ENCODE results near the gene EIF2B4.
A peak's percentile ranks its signal among the peaks of the same experiment; 100 is the strongest.
"Not testable (repeated sequence)": the region's sequence is repeated elsewhere in the genome, so short reads cannot be mapped to it uniquely, and the experiment has no call there.

The EIF2B4 gene

GRCh38 chr2:27377618-27378095 lies 7.5 kb upstream of the EIF2B4 start:
- DNase-seq = no peak

DNA sequence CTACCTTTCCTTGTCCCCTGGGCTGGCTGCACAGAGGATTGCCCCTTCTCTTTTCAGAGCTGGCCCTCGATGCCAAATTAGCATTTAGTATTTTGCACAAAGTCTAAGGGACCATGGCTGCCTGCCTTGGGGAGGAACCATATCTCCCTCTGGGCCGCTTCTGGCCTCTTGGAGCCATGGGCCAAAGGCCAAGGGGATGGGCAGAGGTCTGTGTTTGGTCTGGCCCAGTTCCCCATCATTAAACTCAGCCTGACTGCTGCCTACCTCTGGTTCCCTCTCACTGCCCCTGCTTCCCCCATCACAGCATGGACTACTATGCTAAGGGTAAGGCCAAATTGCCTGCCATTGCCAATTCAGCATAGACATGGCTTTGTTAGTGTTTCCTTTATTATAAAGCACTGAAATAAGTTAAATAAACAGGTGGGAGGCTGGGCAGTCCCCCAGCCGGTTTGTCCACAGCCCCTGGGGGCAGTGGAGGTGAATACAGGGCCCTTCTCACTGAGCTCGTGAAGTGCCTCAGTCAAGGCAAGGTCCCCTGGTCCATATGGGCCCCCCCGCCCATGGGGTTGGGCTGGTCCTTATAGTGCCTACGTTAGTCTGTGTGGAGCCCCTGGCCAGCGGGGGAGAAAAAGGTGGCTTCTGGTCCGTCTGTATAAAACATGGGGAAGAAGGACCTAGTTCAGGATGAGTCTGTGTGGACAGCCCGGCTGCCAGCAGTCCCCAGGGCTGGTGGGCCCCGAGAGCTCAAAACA lies 6.9 kb upstream of the EIF2B4 start:
- DNase-seq = no peak

GRCh38 chr2:27376151-27376865 lies 6.2 kb upstream of the EIF2B4 start:
- no peak for DNase-seq

DNA sequence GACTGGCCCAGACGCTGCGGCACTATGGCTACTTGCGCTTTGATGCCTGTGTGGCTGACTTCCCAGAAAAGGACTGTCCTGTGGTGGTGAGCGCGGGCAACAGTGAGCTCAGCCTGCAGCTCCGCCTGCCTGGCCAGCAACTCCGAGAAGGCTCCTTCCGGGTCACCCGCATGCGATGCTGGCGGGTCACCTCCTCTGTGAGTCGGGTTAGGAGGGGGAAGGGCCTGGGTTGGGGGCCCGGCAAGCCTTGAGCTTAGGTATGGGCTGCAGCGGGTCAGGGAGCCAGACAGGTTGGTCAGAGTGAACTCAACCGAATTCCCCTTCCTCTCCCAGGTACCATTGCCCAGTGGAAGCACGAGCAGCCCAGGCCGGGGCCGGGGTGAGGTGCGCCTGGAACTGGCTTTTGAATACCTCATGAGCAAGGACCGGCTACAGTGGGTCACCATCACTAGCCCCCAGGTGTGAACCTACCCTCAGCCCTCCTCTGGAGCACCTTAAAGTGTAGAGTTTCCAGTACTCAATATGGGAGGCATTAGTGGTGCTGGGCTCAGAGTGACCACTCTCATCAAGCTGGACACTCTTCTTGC lies 5.5 kb upstream of the EIF2B4 start:
- no peak for DNase-seq

- no peak for DNase-seq
These were observed 3.4 kb upstream of the EIF2B4 start for GRCh38 chr2:27373567-27373966.

DNA sequence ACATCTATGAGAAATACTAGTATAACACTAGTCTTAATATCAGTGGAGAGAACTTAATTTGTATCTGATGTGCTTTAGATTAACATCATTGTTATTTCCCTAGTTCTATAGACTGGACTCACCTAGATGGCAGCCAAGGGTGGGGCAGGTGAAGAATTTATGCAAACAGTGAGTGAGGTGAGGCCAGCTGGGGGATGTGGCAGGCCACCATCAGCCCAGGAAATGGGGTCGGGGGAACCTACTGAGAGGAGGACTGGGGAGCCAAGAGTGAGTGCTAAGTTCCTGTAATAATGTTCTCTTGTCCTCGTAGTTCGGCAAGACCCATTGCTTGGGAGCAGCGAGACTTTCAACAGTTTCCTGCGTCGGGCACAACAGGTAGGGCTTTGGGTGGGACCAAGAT lies 2.8 kb upstream of the EIF2B4 start:
- DNase-seq = no peak

DNA sequence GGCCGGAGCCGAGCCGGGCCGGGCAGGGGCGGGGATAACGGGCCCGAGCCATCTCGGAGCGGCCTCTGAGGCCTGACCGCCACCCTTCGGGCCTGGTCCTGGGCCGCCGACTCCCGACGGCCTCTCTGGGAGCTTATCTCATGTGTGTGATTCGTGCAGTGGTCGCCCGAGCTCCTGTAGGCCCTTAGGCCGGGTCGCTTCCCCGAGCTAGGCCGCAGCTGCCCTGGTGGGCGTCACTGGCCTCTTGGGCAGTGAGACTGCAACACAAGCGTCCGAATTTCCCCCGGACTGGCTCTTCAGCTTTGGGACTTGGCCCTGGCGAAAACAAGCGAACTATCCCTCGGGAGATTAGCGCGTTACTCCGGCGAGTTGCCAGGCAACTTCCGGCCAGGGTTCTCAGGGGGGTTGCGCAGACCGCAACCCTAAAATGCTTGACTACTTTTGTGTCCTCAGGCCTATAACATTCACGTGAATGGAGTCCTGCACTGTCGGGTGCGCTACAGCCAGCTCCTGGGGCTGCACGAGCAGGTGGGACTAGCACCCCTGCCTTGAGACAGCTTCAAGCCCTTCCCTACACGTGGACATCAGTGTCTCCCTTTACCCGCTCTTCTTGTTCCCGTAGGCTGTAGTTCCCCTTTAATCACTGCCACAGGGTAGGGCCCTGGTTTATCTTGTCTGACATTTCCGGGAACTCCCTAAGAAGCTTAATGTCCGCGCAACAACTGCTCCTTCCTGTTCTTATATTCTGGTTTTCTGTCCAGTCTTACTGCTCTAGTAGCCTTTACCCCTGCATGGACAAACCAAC lies 880 bp upstream of the EIF2B4 start:
- DNase-seq = no peak

DNA sequence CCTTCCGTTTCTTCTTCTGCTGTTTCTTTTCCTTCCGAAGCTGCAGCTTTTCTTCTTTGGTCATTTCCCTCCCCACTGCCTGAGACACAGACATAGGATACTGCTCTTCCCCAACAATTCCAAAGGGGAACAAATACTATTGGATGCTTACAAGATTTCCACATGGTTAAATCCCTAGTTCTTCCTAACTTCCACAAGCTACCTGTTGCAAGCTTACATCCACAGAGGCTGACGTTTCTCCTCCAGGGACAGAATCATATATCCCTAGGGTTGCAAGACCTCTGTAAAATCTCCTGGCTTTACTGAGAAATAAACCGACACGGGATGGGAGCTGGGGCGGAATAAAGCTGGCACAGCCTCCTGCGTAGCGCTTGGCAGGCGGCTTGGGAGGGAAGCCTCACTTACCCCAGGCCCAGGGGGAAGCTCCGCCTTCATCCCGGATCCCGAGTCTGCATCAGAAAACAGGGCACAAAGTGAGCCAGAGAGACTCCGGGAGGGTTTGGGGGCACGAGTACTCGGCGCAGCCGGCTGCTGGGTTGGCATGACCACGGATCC lies 590 bp downstream of the EIF2B4 start:
- DNase-seq = no peak

DNA sequence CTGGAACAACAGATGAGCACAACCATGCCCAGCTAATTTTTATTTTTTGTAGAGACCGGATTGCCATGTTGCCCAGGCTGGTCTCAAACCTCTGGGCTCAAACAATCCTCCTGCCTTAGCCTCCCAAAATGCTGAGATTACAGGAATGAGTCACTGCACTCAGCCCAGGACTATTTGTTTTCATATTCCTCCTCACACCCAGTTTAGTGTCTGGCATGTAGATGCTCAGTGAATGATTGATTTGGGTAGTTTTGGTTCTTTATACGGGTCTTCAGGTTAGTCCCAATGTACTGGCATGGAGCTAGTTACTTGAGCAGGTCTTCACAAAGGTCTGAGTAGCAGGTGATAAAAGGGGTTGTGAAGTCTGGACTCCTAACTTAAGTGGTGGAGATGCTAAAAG lies 6.2 kb downstream of the EIF2B4 start:
- no peak for DNase-seq

DNA sequence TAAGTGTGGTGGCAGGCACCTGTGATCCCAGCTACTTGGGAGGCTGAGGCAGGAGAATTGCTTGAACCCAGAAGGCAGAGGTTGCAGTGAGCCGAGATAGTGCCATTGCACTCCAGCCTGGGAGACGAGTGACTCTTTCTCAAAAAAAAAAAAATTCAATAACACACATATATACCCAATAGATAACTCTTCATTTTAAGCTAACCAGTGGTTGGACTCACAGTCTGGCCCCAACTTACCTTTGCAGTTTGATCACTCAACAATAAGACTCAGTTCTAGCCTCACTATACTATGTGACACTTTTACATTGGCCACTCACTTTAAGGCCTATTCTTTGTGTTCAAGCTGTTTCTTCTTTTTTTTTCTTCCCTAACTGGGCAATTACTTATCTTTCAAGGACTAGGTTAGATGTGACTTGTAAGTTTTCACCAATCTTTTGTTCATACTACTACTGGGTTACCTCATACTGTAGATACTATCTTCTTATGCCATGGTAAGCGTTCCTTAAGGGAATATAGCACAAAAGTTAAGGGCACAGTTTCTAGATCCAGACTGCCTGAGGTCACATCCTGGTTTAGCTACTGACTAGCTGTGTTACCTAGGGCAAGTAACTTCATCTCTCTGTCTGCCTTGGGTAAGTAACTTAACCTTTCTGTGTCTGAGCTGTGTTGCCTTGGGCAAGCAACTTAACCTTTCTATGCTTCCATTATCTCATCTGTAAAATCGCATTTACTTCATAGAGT lies 7.3 kb downstream of the EIF2B4 start:
- no peak for DNase-seq

GRCh38 chr2:27356382-27357181 lies 13.6 kb downstream of the EIF2B4 start, which contains the start of gene GTF3C2:
Gene GTF3C2 (minus strand): TSS chr2:27356764. CDS start chr2:27343554, 13,210 bp downstream.
- DNase-seq = peak; percentile 95

DNA sequence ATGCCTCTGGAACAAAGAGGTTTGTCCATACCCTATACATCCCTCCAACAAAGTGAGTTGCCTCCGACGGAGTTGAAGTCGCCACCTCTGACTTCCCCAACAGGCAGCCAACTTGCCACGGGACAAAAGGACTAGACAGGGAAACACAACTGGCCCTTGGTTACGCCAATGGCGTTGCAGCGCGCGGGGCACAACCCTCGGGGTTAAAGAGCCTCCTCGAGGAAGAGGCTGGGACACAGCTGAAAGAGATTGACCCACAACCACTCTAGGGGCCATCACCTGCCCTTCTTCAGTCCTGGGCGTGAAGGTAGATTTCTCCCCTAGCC lies 14.1 kb downstream of the EIF2B4 start:
- no peak for DNase-seq

- DNase-seq = no peak
These were observed 15.6 kb downstream of the EIF2B4 start for GRCh38 chr2:27354597-27354927.

DNA sequence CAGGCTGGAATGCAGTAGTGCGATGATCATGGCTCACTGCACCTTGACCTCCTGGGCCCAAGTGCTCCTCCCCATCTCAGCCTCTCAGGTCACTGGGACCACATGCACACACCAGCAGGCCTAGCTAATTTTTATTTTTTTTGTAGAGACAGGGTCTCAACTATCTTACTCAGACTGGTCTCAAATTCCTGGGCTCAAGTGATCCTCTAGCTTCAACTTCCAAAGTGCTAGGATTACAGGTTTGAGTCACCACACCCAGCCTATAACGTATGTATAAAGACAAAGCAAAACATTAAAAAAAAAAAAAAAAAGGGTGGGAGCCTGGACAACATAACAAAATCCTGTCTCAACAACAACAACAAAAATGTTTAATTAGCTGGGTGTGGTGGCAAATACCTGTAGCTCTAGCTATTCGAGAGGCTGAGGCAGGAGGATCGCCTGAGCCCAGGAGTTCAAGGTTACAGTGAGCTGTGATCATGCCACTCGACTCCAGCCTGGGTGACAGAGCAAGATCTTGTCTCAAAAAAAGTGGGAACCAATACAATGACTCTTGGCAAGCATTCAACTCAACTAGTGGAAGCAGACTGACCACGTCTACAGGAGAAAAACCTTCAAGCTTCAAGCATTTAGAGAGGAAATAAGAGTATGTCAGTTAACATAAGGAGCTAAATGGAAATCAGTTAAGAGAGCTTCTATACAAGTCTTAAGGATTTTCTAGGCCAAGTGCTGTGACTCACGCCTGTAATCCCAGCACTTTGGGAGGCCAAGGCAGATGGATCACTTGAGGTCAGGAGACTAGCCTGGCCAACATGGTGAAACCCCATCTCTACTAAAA lies 16.2 kb downstream of the EIF2B4 start:
- DNase-seq = no peak

- DNase-seq = not testable (repeated sequence)
These were observed 16.8 kb downstream of the EIF2B4 start for GRCh38 chr2:27353386-27353761.

- DNase-seq = no peak
These were observed 18.1 kb downstream of the EIF2B4 start for GRCh38 chr2:27351802-27352598.

- DNase-seq = no peak
These were observed 19.9 kb downstream of the EIF2B4 start for GRCh38 chr2:27350106-27350693.

GRCh38 chr2:27347641-27348040 lies 22.5 kb downstream of the EIF2B4 start:
- no peak for DNase-seq

DNA sequence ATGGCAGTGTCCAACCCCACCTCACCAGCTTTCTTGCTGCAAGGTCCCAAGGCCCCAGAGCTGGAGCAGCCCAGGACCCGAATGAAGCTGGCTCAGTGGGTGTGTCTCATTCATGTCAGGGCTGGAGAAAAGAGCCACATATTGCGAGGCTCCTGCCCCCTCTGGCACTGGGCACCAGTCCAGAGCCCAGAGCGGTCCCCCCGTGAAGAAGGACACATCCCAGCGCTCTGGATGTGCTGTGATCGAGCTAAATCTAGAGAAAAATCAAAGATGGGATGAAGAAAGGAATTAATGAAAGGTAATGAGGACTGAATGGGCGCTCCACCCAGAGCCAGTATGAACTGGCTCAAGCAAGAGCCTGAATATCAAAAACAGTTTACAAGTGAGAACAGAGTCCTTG lies 34.0 kb downstream of the EIF2B4 start:
- DNase-seq = no peak
